HG03575 (cell line): ENCODE results near the gene KIF21A.

Experiments
- ATAC-seq: cut with Tn5 transposase; IDR thresholded peaks from one replicate; pipeline ENCODE4 v1.9.1; 2021; ENCODE audit not compliant: unreplicated experiment, insufficient number of reproducible peaks, low FRiP score; ENCODE audit errors: extremely low read depth

Gene KIF21A

DNA sequence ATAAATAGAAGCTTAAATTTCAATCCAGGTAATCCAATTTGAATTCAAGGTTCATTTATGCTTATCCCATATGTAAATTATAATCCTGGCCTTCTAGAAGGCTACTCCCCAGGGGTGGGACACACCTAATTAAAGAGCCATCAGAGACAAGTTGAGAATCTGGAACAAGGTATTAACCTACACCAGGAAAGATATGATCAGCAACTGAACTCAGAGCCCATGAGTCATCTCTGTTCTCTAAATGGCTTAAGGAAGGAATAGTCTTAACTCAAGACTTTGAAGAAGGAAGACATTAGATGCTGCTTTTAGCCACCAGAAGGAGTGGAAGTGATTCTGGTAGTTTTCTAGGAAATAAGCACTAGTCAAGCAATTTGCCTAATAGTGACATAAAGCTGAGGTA lies 88.0 kb downstream of the KIF21A start:
- no peak for ATAC-seq

DNA sequence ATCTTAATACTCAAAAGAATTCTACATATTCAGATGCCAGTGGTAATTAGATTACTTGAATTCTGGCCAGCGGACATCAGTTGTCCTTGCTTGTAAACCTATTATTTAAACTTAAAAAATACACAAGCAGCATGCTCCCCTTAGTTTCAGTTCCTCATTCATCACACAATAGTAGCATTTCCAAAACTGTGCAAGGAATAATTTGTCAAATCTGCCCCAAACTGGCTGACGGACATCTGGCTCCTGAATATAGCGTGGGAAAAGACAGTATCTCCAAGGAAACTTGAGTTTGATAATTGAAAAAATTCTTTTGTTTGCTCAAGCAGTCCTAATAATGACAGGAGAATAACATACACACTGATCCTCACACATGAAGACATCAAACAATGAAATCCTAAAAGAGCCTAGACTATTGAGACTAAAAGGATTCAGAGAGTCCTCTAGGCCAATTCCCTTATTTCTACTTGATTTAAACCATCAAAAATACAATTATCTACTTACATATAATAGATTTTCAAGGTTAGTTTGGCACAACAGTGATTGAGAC lies 90.4 kb downstream of the KIF21A start:
- no peak for ATAC-seq

DNA sequence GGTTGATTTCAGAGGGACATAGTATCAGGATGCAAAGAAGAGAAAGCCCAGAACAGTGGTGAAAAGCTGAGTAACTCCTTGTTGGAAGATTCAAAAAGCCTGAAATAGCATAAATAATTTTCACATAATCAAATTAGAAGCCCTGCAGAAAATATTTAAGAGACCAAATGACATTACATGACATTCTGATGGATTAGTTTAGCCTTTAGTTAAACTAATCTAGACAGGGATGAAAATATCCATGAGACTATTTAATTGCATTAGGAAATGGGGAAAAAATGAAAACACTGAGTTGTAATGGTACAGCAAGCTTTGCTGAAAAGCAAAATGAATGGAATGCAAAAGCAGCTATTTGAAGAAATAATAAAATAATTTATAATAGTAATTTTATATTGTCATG lies 91.8 kb downstream of the KIF21A start:
- ATAC-seq: no peak

DNA sequence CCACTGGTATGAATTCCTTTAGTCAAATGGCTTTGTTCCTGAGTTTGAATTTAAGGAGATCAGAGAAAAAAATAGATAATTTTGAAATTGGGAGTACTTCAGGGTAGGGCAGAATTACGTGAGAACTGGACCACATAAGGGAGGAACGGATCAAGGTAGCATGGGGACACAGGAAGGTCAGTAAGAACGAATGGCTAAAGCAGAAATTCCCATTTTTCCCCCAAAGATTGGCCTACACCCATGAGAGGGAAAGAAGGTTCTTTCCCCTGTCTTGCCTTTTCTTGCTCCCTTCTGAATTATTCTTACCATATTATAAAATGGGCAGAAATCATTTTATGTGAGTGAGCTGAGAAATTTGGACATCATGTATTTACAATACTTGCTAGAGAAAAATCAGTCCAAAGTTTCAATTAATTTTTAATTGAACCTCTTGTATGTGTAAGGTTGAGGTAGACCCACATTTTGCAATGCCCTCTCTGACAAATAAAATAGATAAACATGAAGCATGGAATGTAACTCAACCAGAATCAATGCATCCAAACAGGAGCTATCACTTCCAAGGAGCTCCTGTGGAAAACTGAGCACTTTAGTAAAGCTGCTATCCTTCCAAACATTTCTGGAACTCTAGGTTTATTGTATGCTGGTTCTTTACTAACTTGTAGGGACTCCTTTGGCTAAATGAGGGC lies 93.8 kb downstream of the KIF21A start:
- ATAC-seq: no peak

DNA sequence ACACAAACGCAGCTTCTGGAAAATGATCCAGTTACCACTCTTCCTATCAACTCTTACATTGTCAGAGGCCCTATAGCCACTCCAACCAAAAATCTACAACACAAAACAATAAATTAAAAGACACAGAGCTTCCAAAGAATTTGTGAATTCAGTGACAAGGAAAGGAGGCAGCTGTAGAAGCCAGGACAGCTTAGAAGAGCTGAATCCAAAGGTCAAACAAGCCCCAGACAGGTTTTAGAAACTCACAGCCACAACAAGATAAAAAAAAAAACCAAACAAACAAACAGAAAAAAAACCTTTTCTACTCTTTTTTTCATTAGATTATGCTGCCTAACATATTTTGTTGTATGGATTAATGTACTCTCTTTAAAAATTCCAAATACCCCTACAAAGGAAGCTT lies 94.4 kb downstream of the KIF21A start:
- no peak for ATAC-seq

DNA sequence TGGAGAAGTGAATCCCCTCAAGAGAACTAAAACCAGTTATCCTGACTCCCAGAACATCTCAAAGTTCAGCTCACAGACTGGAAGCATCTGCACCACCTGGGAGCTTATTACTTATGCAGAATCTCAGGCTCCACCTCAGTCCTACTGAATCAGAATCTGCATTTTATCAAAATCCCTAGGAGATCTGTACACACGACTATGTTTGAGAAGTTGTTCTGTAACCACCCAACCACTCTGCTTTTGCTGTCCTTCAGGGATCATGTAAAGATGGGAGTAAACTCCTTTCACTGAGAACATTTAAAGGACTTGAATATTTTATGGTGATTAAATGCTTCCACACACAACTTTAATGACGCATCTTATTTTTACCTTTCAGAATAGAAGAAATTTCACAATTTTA lies 98.0 kb downstream of the KIF21A start:
- ATAC-seq: no peak

DNA sequence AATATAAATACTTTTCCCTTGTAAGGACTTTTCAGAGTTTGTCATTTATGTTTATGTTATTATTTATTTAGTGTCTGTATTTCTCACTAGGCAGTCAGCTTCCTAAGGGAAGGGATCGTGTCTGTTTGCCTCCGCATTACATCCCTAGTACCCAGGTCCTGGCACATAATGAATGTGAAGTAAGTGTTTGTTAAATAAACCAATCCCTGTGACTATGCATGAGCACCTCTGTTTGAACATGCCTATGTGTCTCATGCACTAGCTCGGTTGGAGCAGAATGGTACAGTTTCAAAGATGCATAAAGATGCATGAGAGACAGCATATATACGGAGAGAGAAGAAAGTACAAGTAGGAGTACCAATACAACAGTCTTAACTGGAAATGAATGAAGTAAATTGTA lies 99.3 kb downstream of the KIF21A start:
- ATAC-seq: no peak

DNA sequence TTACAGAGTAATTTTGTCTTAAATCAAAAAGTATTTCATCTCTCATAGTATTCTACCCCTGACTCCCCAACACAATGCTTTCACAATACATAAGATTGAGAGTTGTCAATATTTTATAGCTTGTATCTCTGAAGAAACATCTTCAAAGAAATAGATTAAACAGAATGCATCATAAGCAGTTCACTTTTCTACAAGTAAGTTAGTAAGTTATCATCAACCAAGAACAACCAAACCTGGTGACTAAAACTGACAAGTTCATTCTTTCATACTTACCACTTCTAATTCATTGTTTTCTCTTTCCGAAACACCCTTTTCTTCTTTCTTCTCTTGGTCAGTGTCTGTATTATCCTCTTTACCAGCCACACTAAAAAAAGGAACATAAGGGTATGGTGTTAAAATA lies 101.2 kb downstream of the KIF21A start:
- no peak for ATAC-seq

DNA sequence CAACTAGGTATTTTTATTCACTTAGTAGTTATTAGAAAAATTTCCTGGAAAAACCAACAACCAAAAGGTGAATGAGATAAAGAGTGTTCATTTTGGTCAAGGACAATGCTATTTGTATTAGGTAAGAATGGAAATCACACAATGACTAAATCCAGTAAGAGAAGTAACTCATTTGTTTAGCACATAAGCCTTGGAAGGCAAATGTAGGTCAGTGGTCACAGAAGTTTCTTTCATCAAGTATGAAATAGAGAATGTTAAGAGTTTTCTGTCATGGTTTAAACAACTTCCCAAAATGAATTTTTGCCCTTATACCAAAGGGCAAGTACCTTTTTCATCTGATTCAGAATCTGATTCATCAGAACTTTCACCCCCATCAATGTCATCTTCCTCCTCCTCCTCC lies 101.7 kb downstream of the KIF21A start:
- peak; percentile 52 for ATAC-seq

DNA sequence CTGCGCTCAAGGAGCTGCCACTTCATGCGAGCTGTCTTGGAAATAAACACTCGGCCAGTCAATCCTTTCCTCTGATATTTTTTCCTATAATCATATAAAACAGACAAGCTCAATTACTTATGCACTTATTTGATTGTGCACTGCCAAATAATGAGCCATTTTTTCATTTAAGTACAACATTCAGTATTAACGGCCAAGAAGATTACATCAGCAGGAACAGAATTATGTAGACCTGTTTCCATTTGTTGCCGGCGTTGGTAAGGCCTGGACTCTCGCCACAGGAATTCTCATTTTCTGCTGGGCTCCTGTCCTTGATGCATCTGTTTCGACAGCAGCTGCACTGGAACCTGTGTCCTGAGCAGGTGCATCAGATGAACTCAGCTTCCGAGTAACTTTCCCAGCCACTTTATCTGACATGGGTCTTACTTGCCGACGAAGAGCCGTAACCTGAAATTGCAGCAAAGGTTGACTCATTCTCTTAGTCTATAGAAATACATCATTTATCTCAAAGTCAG lies 110.2 kb downstream of the KIF21A start:
- ATAC-seq: no peak

DNA sequence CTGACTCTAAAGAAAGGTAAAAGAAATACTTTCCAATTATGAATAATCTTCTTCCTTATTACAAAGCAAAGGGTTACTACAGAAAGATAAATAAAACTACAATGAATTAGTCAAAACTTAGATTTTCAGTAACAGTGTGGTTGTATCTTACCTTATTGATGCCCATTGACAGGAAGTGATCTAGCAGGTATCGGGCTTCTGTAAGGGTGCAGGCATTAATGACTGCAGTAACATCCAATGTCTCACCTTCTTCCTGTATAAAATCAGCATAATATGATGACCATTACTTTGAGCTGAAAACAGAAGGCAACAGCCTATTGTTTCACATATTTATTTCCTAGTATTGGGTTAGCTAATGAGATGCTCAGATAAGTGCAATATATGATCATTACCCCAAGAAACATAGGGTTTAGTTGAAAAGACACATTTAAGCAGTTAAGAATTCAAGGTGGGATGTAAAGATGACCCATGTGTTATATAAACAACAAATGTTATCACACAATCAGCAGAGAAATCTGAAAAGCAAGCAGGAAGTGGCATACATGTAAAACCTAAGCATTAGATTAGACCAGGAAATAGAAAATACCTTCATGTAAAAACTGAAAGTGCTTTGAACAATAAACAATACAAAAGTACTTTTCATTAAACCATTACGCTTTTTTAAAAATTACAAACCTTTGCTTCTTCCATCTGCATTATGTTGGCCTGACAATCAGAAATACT lies 111.2 kb downstream of the KIF21A start:
- no peak for ATAC-seq

DNA sequence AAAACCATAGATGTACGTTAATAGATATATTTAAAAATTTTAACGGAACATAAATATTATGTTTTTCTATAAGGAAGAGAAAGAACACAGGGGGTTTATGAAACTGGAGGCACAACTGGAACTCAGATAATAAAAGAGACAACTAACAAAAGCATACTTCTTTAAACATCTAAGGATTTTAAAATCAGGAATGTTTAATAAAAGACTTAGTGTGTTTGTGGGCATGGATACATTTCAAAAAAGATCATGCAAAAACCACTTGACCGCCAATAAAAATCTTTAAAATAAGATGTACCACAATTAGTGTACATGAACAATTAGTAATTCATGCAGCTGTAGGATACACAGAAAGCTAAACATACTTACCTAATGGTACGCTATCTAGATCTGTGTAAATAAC lies 113.0 kb downstream of the KIF21A start:
- ATAC-seq: no peak

DNA sequence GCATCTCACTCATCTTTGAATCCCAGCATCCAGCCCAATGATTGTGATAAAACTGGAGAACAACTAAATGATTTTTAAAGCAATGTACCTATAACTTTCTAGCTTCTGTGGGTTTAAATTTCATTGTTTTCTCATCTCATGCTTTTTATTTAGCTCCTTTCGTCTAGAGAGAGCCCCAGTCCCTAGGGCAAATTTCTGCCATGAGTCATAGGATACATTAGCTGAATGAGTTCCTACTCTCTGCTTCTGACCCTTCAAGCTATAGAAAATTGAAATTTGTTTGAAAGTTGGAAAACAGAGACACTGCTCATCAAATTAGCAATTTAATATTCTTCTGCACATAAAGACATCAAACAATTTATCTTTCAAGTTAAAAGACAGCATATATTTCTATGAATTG lies 113.9 kb downstream of the KIF21A start:
- ATAC-seq: no peak

DNA sequence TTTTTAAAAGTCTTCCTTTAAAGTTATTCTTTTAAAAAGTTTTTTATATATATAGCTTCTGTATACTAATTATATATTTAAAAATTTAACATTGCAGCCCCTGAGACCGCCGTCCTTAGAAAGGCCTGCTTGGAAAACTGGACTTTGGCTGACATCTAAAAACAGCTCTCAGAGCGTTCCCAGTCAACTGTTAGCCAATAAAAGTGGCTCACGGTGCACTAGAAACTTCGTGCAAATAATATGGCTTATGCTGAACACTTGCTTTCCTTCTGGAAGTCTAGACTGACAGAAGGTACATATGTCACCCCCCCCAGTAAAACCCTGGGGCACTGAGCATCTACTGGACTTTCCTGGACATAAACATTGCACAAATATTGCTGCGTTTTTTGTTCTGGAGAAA lies 115.0 kb downstream of the KIF21A start:
- no peak for ATAC-seq

DNA sequence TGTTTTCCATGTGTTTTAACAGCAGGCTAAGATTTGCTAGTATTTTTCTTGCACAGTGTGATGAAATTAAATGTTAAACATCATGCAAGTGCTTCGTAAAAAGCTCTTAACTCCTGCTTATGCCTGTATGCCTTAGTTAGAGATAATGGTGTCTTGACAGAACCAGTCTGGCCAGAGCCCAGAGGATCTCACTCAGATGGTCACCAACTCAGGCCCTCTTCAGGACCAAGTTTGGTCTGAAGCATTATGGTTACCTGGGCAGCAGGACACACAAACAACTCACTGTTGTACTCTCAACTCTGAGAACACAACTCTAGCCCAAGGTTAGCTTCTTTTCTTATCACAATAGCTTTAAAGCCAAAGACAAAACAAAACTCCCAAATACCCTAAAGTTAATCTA lies 115.4 kb downstream of the KIF21A start:
- no peak for ATAC-seq

DNA sequence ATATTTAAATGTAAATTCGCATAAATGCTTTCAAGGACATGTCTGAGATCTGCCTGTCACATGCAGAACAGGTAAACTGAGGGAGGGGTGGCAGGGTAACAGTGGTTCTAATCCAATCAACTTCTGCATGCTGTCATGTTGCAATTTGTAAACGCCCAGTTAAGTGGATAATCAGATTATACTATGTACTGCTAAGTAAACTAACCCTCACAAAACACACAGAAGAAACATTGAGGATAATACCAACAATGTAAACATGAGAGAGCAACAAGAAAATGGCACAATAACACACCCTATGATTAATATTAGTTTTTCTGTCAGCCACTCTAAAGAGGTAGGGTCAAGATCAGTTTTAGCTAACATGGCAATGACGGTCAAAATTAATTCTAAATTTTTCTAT lies 123.7 kb downstream of the KIF21A start:
- ATAC-seq: no peak

DNA sequence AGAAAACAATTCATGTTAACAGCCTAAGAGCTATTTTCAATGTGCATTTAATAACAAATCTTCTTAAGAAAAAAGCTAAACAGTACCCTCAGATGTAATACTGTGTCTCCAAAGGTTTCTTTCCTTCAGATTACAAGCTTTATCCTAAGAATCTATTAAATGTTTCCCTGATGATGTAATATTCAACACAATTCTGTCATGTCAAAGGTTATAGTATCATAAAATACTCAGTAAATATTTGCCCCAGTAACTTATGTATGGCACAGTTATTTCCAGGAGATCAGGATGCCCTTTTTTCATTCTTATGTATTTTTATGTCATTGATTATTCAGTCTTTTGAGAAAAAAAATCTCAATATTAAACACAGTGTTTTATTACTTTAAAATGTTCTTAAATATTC lies 128.4 kb downstream of the KIF21A start:
- no peak for ATAC-seq

DNA sequence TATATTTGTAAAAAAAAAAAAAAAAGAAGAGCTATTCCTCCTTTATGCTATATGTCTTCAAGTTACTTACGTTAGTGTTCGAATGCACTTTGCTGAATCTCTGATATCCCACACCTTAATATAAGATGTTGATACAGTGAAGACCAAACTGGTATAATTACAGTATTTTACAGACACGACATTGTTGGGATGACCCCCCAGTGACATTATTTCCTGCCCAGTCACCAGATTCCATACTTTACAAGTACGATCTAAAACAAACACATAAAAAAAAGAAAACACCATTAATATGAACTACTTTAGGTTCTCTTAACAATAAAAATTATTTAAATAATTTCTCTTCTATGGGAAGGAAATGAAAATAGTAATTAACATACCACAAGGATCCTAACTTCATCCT lies 133.4 kb downstream of the KIF21A start:
- no peak for ATAC-seq

DNA sequence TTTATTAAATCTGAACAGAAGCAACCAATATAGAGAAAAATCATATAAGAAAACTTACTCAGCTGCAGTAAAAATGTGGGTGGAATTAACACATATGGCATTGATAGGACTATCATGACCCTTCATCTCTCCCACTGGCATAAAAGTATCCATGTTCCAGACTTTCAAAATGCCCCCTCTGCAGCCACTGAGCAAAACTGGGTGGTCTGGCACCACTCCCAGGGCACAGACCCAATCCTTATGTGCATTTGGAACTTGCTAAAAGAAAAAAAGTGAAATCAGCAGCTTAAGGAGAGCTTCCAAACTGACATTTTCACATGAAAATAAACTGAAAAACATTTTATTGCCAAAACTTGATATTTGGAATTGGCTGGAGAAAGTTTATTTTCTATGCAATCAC lies 141.5 kb downstream of the KIF21A start:
- ATAC-seq: no peak

DNA sequence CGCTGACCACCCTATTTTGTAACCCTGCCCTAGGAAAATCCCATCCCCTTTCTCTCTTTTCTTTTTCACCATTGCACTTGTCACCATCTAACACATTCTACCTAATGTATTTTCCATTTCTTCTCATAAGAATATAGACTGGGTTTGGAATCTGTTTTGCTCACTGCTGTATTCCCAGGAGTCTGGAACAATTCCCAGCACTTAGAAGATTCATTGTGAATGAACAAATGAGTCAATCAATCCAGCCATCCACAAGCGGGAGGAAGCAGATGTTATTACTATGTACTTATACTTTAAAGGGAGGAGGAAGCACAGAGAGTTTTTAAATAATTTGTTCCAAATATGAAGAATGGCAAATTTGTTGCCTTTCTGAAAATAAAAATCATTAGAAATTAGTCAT lies 142.1 kb downstream of the KIF21A start:
- no peak for ATAC-seq
